ENCODE data around the gene DDB1. TPM values are rescaled to one million over a fixed set of nuclear protein-coding genes. Genes with fewer than 3 reads are reported as not detected.

DDB1 gene
- total and polyA plus RNA-seq, 2 of the 13 experiments (the other 11 are each of a cell fraction or from before 2014, with no cell fraction given): 217 to 266 TPM

GRCh38 chr11:61328351-61328750, 4.6 kb downstream of the DDB1 start:
- ChIA-PET POLR2A (no interaction called here), CTCF (ENCODE audit: low intra/inter-chr PET ratio, low total read pairs) (no interaction called here)
- 95% methylated on average over 9 of the region's 9 CpGs for WGBS (ENCODE audit: low lambda C conversion rate)
- intact Hi-C loops (cut with micrococcal nuclease; ENCODE audit: unreplicated experiment) (no loop called here), in situ Hi-C loops (cut with HindIII; ENCODE audit: extremely low pct_ligation_motif_present, low pct_unique_long_range_greater_than_20kb) (no loop called here)
- no peak overlapping the region for H3K9ac ChIP-seq (ENCODE audit: insufficient read depth, low read depth, low read length)
- H3K36me3 ChIP-seq (replicated peaks in 1 of 2; ENCODE audit: control insufficient read depth in 1 of 2, insufficient read depth in 2 of 2, low read length in 2 of 2): peaks cover 27 to 66% of the 10 kb centered on the region in 2 experiments
- no peak overlapping the region for H3K4me3 ChIP-seq (replicated peaks in 1 of 3; ENCODE audit: insufficient read depth in 1 of 3, low read depth in 2 of 3, low read length in 3 of 3)
- H4K20me1 ChIP-seq (ENCODE audit: insufficient read depth, low read length): peaks cover 27% of the 10 kb centered on the region
- no peaks in the 10 kb centered on the region; a peak in 1 of 5 replicates for H3K27me3 ChIP-seq (ENCODE audit: control insufficient read depth in 1 of 2, insufficient read depth in 2 of 2, low read length in 2 of 2)
- H3K79me2 ChIP-seq (ENCODE audit: insufficient read depth, low read length): peaks cover 66% of the 10 kb centered on the region
- no peaks in the 10 kb centered on the region for H3K9me3 ChIP-seq (ENCODE audit: low read length)
- H2AFZ ChIP-seq (ENCODE audit: low read length): no peak overlapping the region
- peaks cover 44% of the 10 kb centered on the region for H3K4me1 ChIP-seq (ENCODE audit: insufficient read depth, low read length)
- FAIRE-seq: no peak
- no peak overlapping the region for H3K27ac ChIP-seq (ENCODE audit: extremely low read length, insufficient read depth, low read length)
- no peak for DNase-seq (ENCODE audit: low spot score)
- no peak overlapping the region for H3K4me2 ChIP-seq (ENCODE audit: low read depth, low read length)
- ATAC-seq: no peak
- no TSS peak for BruUV-seq (replicated peaks)
- no peak for TF ChIP-seq YY1 (IDR thresholded peaks at IDR 0.05; ENCODE audit: insufficient read depth, insufficient replicate concordance, low read depth, low read length)
- no peak for TF ChIP-seq DNMT3B (CRISPR knock-in tag; conservative IDR thresholded peaks at IDR 0.05)
- TF ChIP-seq KDM6A (CRISPR knock-in tag; IDR thresholded peaks at IDR 0.05; ENCODE audit: low read depth): no peak
- no peak for TF ChIP-seq TEF (CRISPR knock-in tag; IDR thresholded peaks at IDR 0.05)
- no peak for TF ChIP-seq ZNF776 (CRISPR knock-in tag; IDR thresholded peaks at IDR 0.05)

GRCh38 chr11:61327669-61328071, 5.2 kb downstream of the DDB1 start:
- Histone ChIP-seq H3K9me3 (ENCODE audit: low read length) (no peaks in the 10 kb centered on the region), H3K4me3 (replicated peaks in 1 of 3; ENCODE audit: insufficient read depth in 1 of 3, low read depth in 2 of 3, low read length in 3 of 3) (no peak overlapping the region), H4K20me1 (ENCODE audit: insufficient read depth, low read length) (peaks cover 27% of the 10 kb centered on the region), H3K79me2 (ENCODE audit: insufficient read depth, low read length) (peaks cover 64% of the 10 kb centered on the region), H3K27me3 (ENCODE audit: control insufficient read depth in 1 of 2, insufficient read depth in 2 of 2, low read length in 2 of 2) (no peaks in the 10 kb centered on the region; a peak in 1 of 5 replicates), H3K9ac (ENCODE audit: insufficient read depth, low read depth, low read length) (no peak overlapping the region), H3K4me2 (ENCODE audit: low read depth, low read length) (no peak overlapping the region), H3K36me3 (replicated peaks in 1 of 2; ENCODE audit: control insufficient read depth in 1 of 2, insufficient read depth in 2 of 2, low read length in 2 of 2) (peaks cover 30 to 73% of the 10 kb centered on the region in 2 experiments), H2AFZ (ENCODE audit: low read length) (no peak overlapping the region), H3K4me1 (ENCODE audit: insufficient read depth, low read length) (peaks cover 44% of the 10 kb centered on the region), H3K27ac (ENCODE audit: extremely low read length, insufficient read depth, low read length) (no peak overlapping the region)
- ChIA-PET POLR2A (no interaction called here), CTCF (ENCODE audit: low intra/inter-chr PET ratio, low total read pairs) (no interaction called here)
- intact Hi-C loops (cut with micrococcal nuclease; ENCODE audit: unreplicated experiment) (no loop called here), in situ Hi-C loops (cut with HindIII; ENCODE audit: extremely low pct_ligation_motif_present, low pct_unique_long_range_greater_than_20kb) (no loop called here)
- BruUV-seq (replicated peaks): no TSS peak
- DNase-seq (ENCODE audit: low spot score) (no peak), FAIRE-seq (no peak), ATAC-seq (no peak)
- TF ChIP-seq RBFOX2 (IDR thresholded peaks at IDR 0.05; ENCODE audit: low read depth, low read length) (no peak; the same call in 1 of the 2 replicates), ZKSCAN8 (CRISPR knock-in tag; IDR thresholded peaks at IDR 0.05; ENCODE audit: borderline replicate concordance) (no peak), SNRNP70 (IDR thresholded peaks at IDR 0.05; ENCODE audit: low read depth, low read length) (no peak), STAT6 (CRISPR knock-in tag; IDR thresholded peaks at IDR 0.05; ENCODE audit: borderline replicate concordance) (no peak), SOX5 (CRISPR knock-in tag; IDR thresholded peaks at IDR 0.05; ENCODE audit: borderline replicate concordance) (no peak), ZNF713 (CRISPR knock-in tag; IDR thresholded peaks at IDR 0.05) (no peak), DMTF1 (CRISPR knock-in tag; IDR thresholded peaks at IDR 0.05) (no peak), TARDBP (CRISPR knock-in tag; IDR thresholded peaks at IDR 0.05) (no peak), SSRP1 (CRISPR knock-in tag; IDR thresholded peaks at IDR 0.05) (no peak), NFRKB (IDR thresholded peaks at IDR 0.05) (no peak)
